ENCODE results near the gene EIF2D. TPM values are rescaled to one million over a fixed set of nuclear protein-coding genes. Genes with fewer than 3 reads are reported as not detected.

EIF2D gene
- total RNA-seq, 1 donor from 2014 or later: 49.6 TPM

- Mint-ChIP-seq H3K4me1 (peaks cover 7% of the 10 kb centered on the region), H3K4me3 (no peak overlapping the region), H3K27me3 (ENCODE audit: low read depth) (peaks cover 4% of the 10 kb centered on the region), H3K27ac (no peak overlapping the region), H3K36me3 (no peaks in the 10 kb centered on the region), H3K9me3 (no peaks in the 10 kb centered on the region)
- TF ChIP-seq, protein P1, sequence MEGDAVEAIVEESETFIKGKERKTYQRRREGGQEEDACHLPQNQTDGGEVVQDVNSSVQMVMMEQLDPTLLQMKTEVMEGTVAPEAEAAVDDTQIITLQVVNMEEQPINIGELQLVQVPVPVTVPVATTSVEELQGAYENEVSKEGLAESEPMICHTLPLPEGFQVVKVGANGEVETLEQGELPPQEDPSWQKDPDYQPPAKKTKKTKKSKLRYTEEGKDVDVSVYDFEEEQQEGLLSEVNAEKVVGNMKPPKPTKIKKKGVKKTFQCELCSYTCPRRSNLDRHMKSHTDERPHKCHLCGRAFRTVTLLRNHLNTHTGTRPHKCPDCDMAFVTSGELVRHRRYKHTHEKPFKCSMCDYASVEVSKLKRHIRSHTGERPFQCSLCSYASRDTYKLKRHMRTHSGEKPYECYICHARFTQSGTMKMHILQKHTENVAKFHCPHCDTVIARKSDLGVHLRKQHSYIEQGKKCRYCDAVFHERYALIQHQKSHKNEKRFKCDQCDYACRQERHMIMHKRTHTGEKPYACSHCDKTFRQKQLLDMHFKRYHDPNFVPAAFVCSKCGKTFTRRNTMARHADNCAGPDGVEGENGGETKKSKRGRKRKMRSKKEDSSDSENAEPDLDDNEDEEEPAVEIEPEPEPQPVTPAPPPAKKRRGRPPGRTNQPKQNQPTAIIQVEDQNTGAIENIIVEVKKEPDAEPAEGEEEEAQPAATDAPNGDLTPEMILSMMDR (IDR thresholded peaks at IDR 0.05; ENCODE audit: unreplicated experiment): no peak
- no peak for DNase-seq (ENCODE audit: low spot score in 2 of 2, unreplicated experiment in 2 of 2)
Measured at GRCh38 chr1:206575894-206576737, 36.1 kb downstream of the EIF2D start.

GRCh38 chr1:206575165-206575893 is 36.9 kb downstream of the EIF2D start:
- Mint-ChIP-seq H3K27me3 (ENCODE audit: low read depth) (peaks cover 4% of the 10 kb centered on the region), H3K4me1 (peaks cover 7% of the 10 kb centered on the region), H3K9me3 (no peaks in the 10 kb centered on the region), H3K36me3 (no peaks in the 10 kb centered on the region), H3K27ac (peak overlapping the region; percentile 22), H3K4me3 (no peak overlapping the region)
- TF ChIP-seq, protein P1 (IDR thresholded peaks at IDR 0.05; ENCODE audit: unreplicated experiment): no peak
- DNase-seq (ENCODE audit: low spot score in 2 of 2, unreplicated experiment in 2 of 2): no peak

DNA sequence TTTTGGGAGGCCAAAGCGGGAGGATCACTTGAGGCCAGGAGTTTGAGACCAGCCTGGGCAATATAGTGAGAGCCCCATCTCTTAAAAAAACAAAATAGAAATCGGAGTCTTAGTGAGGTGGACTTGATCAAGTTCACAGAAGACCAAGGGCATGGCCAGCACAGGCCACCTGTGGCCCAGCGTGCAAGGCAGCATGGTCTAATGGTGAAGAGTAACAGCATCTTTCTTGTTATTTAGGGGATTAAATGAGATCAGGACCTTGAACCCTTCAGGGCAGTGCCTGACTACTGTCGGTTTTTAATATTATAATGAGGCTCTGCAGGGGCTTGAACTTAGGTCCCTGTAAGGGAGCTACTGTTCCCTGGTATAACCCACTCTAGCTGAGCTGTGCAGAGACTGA is 38.5 kb downstream of the EIF2D start:
- TF ChIP-seq, protein P1 (IDR thresholded peaks at IDR 0.05; ENCODE audit: unreplicated experiment): no peak
- H3K27ac Mint-ChIP-seq: no peak overlapping the region
- peaks cover 7% of the 10 kb centered on the region for H3K4me1 Mint-ChIP-seq
- peaks cover 6% of the 10 kb centered on the region for H3K27me3 Mint-ChIP-seq (ENCODE audit: low read depth)
- no peak for DNase-seq (ENCODE audit: low spot score in 2 of 2, unreplicated experiment in 2 of 2)
- H3K9me3 Mint-ChIP-seq: no peaks in the 10 kb centered on the region
- H3K36me3 Mint-ChIP-seq: no peaks in the 10 kb centered on the region
- no peak overlapping the region for H3K4me3 Mint-ChIP-seq

- Mint-ChIP-seq H3K4me3 (no peak overlapping the region), H3K4me1 (peaks cover 7% of the 10 kb centered on the region), H3K27ac (no peak overlapping the region), H3K27me3 (ENCODE audit: low read depth) (peaks cover 6% of the 10 kb centered on the region), H3K9me3 (no peaks in the 10 kb centered on the region), H3K36me3 (no peaks in the 10 kb centered on the region)
- no peak for DNase-seq (ENCODE audit: low spot score in 2 of 2, unreplicated experiment in 2 of 2)
- TF ChIP-seq, protein P1 (IDR thresholded peaks at IDR 0.05; ENCODE audit: unreplicated experiment): no peak
Measured at GRCh38 chr1:206573319-206573718, 38.9 kb downstream of the EIF2D start.

DNA sequence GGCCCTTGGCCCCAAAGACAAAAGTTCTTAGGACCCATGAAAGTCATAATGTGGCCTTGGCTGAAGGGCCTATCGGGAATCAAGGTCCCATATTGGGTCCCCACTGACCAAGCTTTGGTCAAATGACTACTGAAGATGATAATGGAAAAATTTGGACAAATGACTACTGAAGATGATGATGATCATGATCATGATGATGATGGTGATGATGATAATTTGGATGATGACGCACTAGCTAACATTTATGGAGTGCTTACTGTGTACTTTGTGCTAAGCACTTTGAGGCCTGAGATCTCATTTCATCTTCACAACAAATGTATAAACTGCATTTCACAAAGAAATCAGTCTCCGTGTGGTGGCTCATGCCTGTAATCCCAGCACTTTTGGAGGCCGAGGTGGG is 39.4 kb downstream of the EIF2D start:
- Mint-ChIP-seq H3K4me1 (peaks cover 7% of the 10 kb centered on the region), H3K9me3 (no peaks in the 10 kb centered on the region), H3K27me3 (ENCODE audit: low read depth) (peaks cover 6% of the 10 kb centered on the region), H3K36me3 (no peaks in the 10 kb centered on the region), H3K27ac (no peak overlapping the region), H3K4me3 (no peak overlapping the region)
- DNase-seq (ENCODE audit: low spot score in 2 of 2, unreplicated experiment in 2 of 2): no peak
- TF ChIP-seq, protein P1 (IDR thresholded peaks at IDR 0.05; ENCODE audit: unreplicated experiment): no peak
